D721Med (cell line): ENCODE data around the gene FNIP1.

Source experiments
- DNase-seq: peaks from one replicate; pipeline ENCODE4 v3.0.0; 2011; ENCODE audit warnings: low spot score; ENCODE audit not compliant: insufficient read length
- FAIRE-seq: peaks from 2 replicates; lab custom pipeline; 2011; peaks lifted over from hg19 to GRCh38; lab: Jason Lieb, UNC
- CTCF ChIP-seq: IDR thresholded peaks from 2 replicates; pipeline ENCODE4 v1.5.1; 2012; ENCODE audit warnings: mild to moderate bottlenecking, control low read depth; ENCODE audit not compliant: insufficient read depth; ENCODE audit errors: missing control alignments

Gene FNIP1

GRCh38 chr5:131760793-131761192 is 36.0 kb downstream of the FNIP1 start:
- no peak for TF ChIP-seq CTCF
- no peak for FAIRE-seq
- DNase-seq = no peak

GRCh38 chr5:131759704-131760103 is 37.1 kb downstream of the FNIP1 start:
- no peak for FAIRE-seq
- TF ChIP-seq CTCF = no peak
- DNase-seq = no peak

- FAIRE-seq (no peak), DNase-seq (no peak)
- TF ChIP-seq CTCF = no peak
Observed at GRCh38 chr5:131758520-131758900, 38.3 kb downstream of the FNIP1 start.

GRCh38 chr5:131757830-131758519 is 38.8 kb downstream of the FNIP1 start:
- FAIRE-seq (no peak), DNase-seq (no peak)
- TF ChIP-seq CTCF = no peak

- DNase-seq (no peak), FAIRE-seq (no peak)
- TF ChIP-seq CTCF = no peak
Observed at GRCh38 chr5:131756942-131757341, 39.9 kb downstream of the FNIP1 start.

GRCh38 chr5:131754363-131754762 is 42.5 kb downstream of the FNIP1 start:
- FAIRE-seq = no peak
- no peak for TF ChIP-seq CTCF
- DNase-seq = no peak

GRCh38 chr5:131751506-131751905 is 45.3 kb downstream of the FNIP1 start:
- no peak for TF ChIP-seq CTCF
- FAIRE-seq = no peak

More at GRCh38 chr5:131751506-131751905, 45.3 kb downstream of the FNIP1 start:
- no peak for DNase-seq
